Sigmoid colon (tissue), 7 donors: ENCODE results near the gene NHERF2. TPM values are rescaled to one million over a fixed set of nuclear protein-coding genes. Genes with fewer than 3 reads are reported as not detected.

ENCODE experiments used
- DNase-seq: peaks from one replicate; pipeline ENCODE4 v3.0.0-alpha.2; 2019
- H3K27ac ChIP-seq, 4 donors: fragments of 200-600 bp; sonication (generic); one replicate each; pipeline ENCODE4 v1.5.1; 2016 to 2019; ENCODE audit warnings: mild to moderate bottlenecking in 1 of 4
- H3K27me3 ChIP-seq, 3 donors: fragments of 200-600 bp; sonication (generic); one replicate each; pipeline ENCODE4 v1.5.1; 2019; ENCODE audit warnings: mild to moderate bottlenecking in 1 of 3
- H3K36me3 ChIP-seq, 4 donors: fragments of 200-600 bp; sonication (generic); one replicate each; pipeline ENCODE4 v1.5.1; 2016 to 2019
- H3K4me1 ChIP-seq, 4 donors: fragments of 200-600 bp; sonication (generic); one replicate each; pipeline ENCODE4 v1.5.1; 2017 to 2019
- H3K4me3 ChIP-seq, 4 donors: fragments of 200-600 bp; sonication (generic); one replicate each; pipeline ENCODE4 v1.5.1; 2017 to 2019; ENCODE audit warnings: mild to moderate bottlenecking in 2 of 4, moderate library complexity in 1 of 4
- H3K9me3 ChIP-seq, 4 donors: fragments of 200-600 bp in 3 of 4; sonication (generic) in 3 of 4; one replicate each; pipeline versions ENCODE4 v1.5.1 to v1.6.1; 2013 to 2019
- CTCF ChIP-seq, 4 experiments: fragments of 450-650 bp in 3 of 4; fragments of 200-600 bp in 1 of 4; IDR thresholded peaks; one replicate each; pipeline ENCODE4 v1.5.1; 2016 to 2019; ENCODE audit warnings: antibody characterized with exemption in 4 of 4, mild to moderate bottlenecking in 3 of 4, moderate library complexity in 2 of 4
- EP300 ChIP-seq, 4 donors: sonication (generic); formaldehyde crosslinking; IDR thresholded peaks; one replicate each; pipeline ENCODE4 v1.6.1; 2017; ENCODE audit warnings: antibody characterized with exemption in 4 of 4
- POLR2A ChIP-seq, 2 donors: fragments of 450-650 bp; IDR thresholded peaks; one replicate each; pipeline ENCODE4 v1.6.1; 2016; ENCODE audit warnings: antibody characterized with exemption in 2 of 2, mild to moderate bottlenecking in 2 of 2, moderate library complexity in 2 of 2
- POLR2AphosphoS5 ChIP-seq, 4 donors: sonication (generic); formaldehyde crosslinking; IDR thresholded peaks; one replicate each; pipeline ENCODE4 v1.6.1; 2017; ENCODE audit warnings: antibody characterized with exemption in 4 of 4
- WGBS, 2 donors: extraction: QIAGEN DNeasy Blood & Tissue Kit; methylation state at CpG; one replicate each; pipeline ENCODE4 v1.1.7; 2013; 5-methylcytosine and 5-hydroxymethylcytosine counted together
- intact Hi-C: fragments of 100-400 bp; cut with DNase I; formaldehyde crosslinking; loops from one replicate; pipeline ENCODE4 v1.15.1; 2023
- polyA plus RNA-seq, 3 donors: library from polyadenylated mRNA; stranded (reverse); fragments of 200-250 nt; gene quantifications; one replicate each; pipeline ENCODE4 v1.2.3, GENCODE V29; 2013
- total RNA-seq, 4 donors: library from RNA; depleted of rRNA; stranded (reverse); fragments of >200 nt; gene quantifications; one replicate each; pipeline ENCODE4 v1.1.0, GENCODE V29; 2016
- donor health status: healthy with polysubstance abuse.
- donor health status: Bipolar disorder and iron deficiency.
- donor health status: healthy.

Gene NHERF2
- total and polyA plus RNA-seq, 7 donors, result 23.5 to 105 (median 46.7) TPM

- H3K36me3 ChIP-seq, result peaks cover 15 to 69% (median 38%) of the 10 kb centered on the region in 4 donors
Measured at GRCh38 chr16:2053211-2053610, 26.5 kb downstream of the NHERF2 start.

GRCh38 chr16:2053897-2054296 is 27.2 kb downstream of the NHERF2 start:
- intact Hi-C loops, result no loop called here
- H3K27ac ChIP-seq, result no peak overlapping the region
- peaks cover 15 to 76% (median 45%) of the 10 kb centered on the region in 4 donors for H3K36me3 ChIP-seq
- no peak for DNase-seq
- peaks cover 0 to 5% (median 4%) of the 10 kb centered on the region in 4 donors for H3K4me1 ChIP-seq
- 96 to 97% methylated on average over 17 of the region's 17 CpGs for WGBS, 2 donors
- no peaks in the 10 kb centered on the region for H3K9me3 ChIP-seq
- H3K4me3 ChIP-seq, result no peak overlapping the region
- H3K27me3 ChIP-seq, result no peaks in the 10 kb centered on the region
- TF ChIP-seq POLR2A (IDR thresholded peaks at IDR 0.05) (no peak), EP300 (IDR thresholded peaks at IDR 0.05) (no peak), CTCF (IDR thresholded peaks at IDR 0.05) (no peak), POLR2AphosphoS5 (IDR thresholded peaks at IDR 0.05) (no peak)

More at GRCh38 chr16:2053211-2053610, 26.5 kb downstream of the NHERF2 start:
- H3K27ac ChIP-seq, result no peak overlapping the region
- WGBS, 2 donors, result 97% methylated on average over 21 of the region's 21 CpGs
- no peaks in the 10 kb centered on the region for H3K27me3 ChIP-seq
- no peak overlapping the region for H3K4me3 ChIP-seq
- intact Hi-C loops, result no loop called here
- no peaks in the 10 kb centered on the region for H3K9me3 ChIP-seq
- no peak for TF ChIP-seq CTCF (IDR thresholded peaks at IDR 0.05)
- no peak for TF ChIP-seq POLR2AphosphoS5 (IDR thresholded peaks at IDR 0.05)
- H3K4me1 ChIP-seq, result peaks cover 0 to 12% (median 10%) of the 10 kb centered on the region in 4 donors
- no peak for DNase-seq

GRCh38 chr16:2054543-2055245 is 28.0 kb downstream of the NHERF2 start:
- no peak overlapping the region for H3K27ac ChIP-seq
- no peak overlapping the region for H3K4me3 ChIP-seq
- intact Hi-C loops, result no loop called here
- no peaks in the 10 kb centered on the region for H3K4me1 ChIP-seq
- TF ChIP-seq EP300 (IDR thresholded peaks at IDR 0.05) (no peak), POLR2AphosphoS5 (IDR thresholded peaks at IDR 0.05) (no peak), CTCF (IDR thresholded peaks at IDR 0.05) (no peak), POLR2A (IDR thresholded peaks at IDR 0.05) (no peak)
- no peak for DNase-seq
- H3K36me3 ChIP-seq, result peaks cover 15 to 82% (median 46%) of the 10 kb centered on the region in 4 donors
- no peaks in the 10 kb centered on the region for H3K27me3 ChIP-seq
- WGBS, 2 donors, result 28 to 80% methylated on average over 29 of the region's 29 CpGs
- no peaks in the 10 kb centered on the region for H3K9me3 ChIP-seq

- H3K36me3 ChIP-seq, result peaks cover 6 to 82% (median 41%) of the 10 kb centered on the region in 4 donors
- no peak overlapping the region for H3K4me3 ChIP-seq
- WGBS, 2 donors, result 85 to 87% methylated on average over 15 of the region's 15 CpGs
- no peaks in the 10 kb centered on the region for H3K4me1 ChIP-seq
- no peaks in the 10 kb centered on the region for H3K9me3 ChIP-seq
- H3K27ac ChIP-seq, result no peak overlapping the region
- no peaks in the 10 kb centered on the region for H3K27me3 ChIP-seq
- no peak for DNase-seq
- intact Hi-C loops, result no loop called here
- TF ChIP-seq POLR2AphosphoS5 (IDR thresholded peaks at IDR 0.05), result no peak
- TF ChIP-seq CTCF (IDR thresholded peaks at IDR 0.05), result no peak
Measured at GRCh38 chr16:2056077-2056476, 29.4 kb downstream of the NHERF2 start.
